WERI-Rb-1 (cell line): Measurements from ENCODE around the gene RGS12.

ENCODE experiments used
- DNase-seq: peaks from one replicate; pipeline ENCODE4 v3.0.0-alpha.2; 2020
- H3K27ac ChIP-seq: fragments of 250-450 bp; sonication (Bioruptor Pico); 2 replicates; pipeline ENCODE4 v1.5.1; 2020; ENCODE audit warnings: mild to moderate bottlenecking, moderate library complexity
- H3K27me3 ChIP-seq: fragments of 250-450 bp; sonication (Bioruptor Pico); 2 replicates; pipeline ENCODE4 v1.5.1; 2021; ENCODE audit warnings: mild to moderate bottlenecking, low read depth, moderate library complexity; ENCODE audit not compliant: insufficient read depth, severe bottlenecking
- H3K36me3 ChIP-seq: fragments of 250-450 bp; sonication (Bioruptor Pico); 2 replicates; pipeline ENCODE4 v1.5.1; 2020; ENCODE audit warnings: mild to moderate bottlenecking, moderate library complexity
- H3K4me3 ChIP-seq: 2 replicates; pipeline ENCODE4 v1.5.1; 2011; ENCODE audit warnings: low read depth, mild to moderate bottlenecking, control low read depth, low read length
- H3K9me3 ChIP-seq: fragments of 250-450 bp; sonication (Bioruptor Pico); 2 replicates; pipeline ENCODE4 v1.5.1; 2021; ENCODE audit warnings: mild to moderate bottlenecking, moderate library complexity; ENCODE audit not compliant: severe bottlenecking
- TF ChIP-seq, protein P1 (sequence below): IDR thresholded peaks from 2 replicates; pipeline ENCODE4 v1.5.1; 2011; ENCODE audit warnings: low read depth, mild to moderate bottlenecking, control low read depth, inconsistent platforms, low read length

RGS12 gene

DNA sequence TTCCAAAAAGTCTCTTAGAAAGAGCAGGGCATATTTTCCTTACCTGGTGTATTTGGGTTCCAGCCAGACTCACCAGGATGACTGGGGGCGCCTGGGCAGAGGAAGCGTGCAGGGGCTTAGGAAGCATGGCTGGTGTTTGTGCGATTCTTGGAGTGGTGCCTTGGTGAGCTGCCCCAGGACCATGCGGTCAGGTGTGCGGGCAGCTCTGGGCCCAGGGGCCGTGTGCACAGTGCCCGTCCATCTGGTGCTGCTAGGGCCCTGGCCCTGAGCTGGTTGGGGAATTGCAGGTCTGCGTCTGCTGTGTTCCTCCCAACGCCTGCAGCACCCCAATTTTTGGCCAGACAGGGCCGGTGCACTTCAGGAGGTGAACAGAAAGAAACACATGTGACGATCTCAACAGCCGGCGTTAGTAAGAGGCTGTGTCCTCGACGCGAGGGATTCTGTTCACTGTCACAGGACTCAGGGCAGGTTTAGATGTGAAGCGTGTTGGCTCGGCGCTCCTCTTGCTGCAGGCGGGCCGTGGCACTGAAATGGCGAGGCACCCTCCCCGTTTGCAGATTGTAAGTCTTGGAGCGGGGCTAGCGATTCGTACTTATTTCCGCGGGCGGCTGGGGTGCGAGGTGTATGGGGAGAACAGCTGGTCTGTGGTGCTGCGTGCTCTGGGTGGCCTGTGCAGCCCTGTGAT lies 15.2 kb downstream of the RGS12 start:
- peaks cover 3% of the 10 kb centered on the region; the same call in 1 of the 2 replicates for H3K36me3 ChIP-seq
- no peak for DNase-seq
- H3K4me3 ChIP-seq: no peak overlapping the region
- H3K27ac ChIP-seq: no peak overlapping the region
- TF ChIP-seq, protein P1, sequence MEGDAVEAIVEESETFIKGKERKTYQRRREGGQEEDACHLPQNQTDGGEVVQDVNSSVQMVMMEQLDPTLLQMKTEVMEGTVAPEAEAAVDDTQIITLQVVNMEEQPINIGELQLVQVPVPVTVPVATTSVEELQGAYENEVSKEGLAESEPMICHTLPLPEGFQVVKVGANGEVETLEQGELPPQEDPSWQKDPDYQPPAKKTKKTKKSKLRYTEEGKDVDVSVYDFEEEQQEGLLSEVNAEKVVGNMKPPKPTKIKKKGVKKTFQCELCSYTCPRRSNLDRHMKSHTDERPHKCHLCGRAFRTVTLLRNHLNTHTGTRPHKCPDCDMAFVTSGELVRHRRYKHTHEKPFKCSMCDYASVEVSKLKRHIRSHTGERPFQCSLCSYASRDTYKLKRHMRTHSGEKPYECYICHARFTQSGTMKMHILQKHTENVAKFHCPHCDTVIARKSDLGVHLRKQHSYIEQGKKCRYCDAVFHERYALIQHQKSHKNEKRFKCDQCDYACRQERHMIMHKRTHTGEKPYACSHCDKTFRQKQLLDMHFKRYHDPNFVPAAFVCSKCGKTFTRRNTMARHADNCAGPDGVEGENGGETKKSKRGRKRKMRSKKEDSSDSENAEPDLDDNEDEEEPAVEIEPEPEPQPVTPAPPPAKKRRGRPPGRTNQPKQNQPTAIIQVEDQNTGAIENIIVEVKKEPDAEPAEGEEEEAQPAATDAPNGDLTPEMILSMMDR: no peak
- H3K27me3 ChIP-seq: no peaks in the 10 kb centered on the region
- H3K9me3 ChIP-seq: no peaks in the 10 kb centered on the region

DNA sequence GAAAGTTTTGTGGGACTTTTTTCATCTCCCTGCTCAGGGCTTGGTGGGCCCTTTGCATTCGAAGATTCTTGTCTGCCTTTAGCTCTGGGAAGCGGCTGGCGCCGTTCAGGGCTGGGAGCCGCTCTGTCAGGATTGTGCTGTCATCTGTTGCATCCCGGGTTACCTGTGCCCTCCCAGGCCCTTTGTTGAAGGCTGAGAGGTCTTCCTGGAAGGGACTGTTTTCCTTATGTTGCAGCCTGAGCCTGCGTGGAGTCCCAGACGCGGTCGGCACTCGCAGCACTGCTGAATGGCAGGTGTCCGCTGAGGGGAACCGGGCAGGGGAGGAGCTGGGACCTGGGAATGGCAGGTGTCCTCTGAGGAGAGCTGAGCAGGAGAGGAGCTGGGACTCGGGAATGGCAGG lies 15.9 kb downstream of the RGS12 start:
- Histone ChIP-seq H3K27me3 (no peaks in the 10 kb centered on the region), H3K36me3 (peaks cover 3% of the 10 kb centered on the region; the same call in 1 of the 2 replicates), H3K27ac (no peak overlapping the region), H3K4me3 (no peak overlapping the region), H3K9me3 (no peaks in the 10 kb centered on the region)
- DNase-seq: no peak
- TF ChIP-seq, protein P1: no peak

DNA sequence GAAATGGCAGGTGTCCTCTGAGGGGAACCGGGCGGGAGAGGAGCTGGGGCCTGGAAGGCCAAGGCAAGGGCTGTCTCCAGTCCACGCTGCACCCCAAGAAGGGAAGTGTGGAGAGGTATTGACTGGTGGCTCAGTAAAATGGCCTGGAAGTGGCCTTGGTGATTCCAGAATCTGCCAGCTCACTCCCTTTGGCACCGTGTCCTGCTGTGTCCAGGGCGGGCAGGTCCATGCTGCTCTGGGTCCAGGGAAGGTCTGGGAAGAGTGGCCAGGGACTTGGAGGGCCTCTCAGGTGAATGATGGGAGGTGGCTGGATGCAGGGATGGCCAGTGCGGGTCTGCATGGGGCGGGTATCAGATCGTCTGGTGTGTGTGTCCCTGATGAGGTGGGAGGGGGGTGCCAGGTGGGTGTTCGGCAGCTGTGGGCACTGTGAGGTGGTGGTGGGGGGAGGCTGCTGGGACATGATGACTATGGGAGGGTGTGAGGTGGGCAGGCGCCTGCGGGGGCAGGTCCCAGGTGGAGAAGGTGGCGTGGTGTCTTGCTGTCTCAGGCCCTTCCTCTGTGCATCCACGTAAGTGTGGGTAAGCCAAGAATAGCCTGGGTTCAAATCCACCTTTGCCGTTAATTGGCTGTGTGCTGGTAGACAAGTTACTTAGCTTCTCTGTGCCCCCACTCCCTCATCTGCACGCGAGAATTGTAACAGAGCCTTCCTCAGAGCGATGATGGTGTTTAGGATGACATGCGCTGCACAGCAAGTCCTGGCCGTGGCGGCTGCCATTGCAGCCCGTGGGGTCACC lies 17.7 kb downstream of the RGS12 start:
- no peak for DNase-seq
- Histone ChIP-seq H3K27me3 (no peaks in the 10 kb centered on the region), H3K9me3 (no peaks in the 10 kb centered on the region), H3K27ac (no peak overlapping the region), H3K4me3 (no peak overlapping the region), H3K36me3 (peaks cover 9% of the 10 kb centered on the region)
- TF ChIP-seq, protein P1: no peak

DNA sequence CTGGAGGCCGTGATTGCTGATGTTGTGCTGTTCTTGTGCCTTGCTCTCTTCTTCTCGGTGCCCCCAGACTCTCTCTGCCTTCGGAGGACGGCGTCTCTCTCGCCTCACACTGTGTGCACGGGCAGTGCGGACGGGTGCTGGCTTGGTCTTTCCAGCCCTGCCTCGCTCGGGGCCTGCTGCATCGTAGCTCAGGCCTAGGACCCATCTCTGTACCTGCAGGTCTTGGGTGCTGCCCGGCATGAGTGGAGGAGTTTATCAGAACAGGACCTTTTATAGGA lies 18.2 kb downstream of the RGS12 start:
- H3K4me3 ChIP-seq: no peak overlapping the region
- H3K9me3 ChIP-seq: no peaks in the 10 kb centered on the region
- no peaks in the 10 kb centered on the region for H3K27me3 ChIP-seq
- no peak for DNase-seq
- no peak overlapping the region for H3K27ac ChIP-seq
- TF ChIP-seq, protein P1: no peak
- peaks cover 13% of the 10 kb centered on the region for H3K36me3 ChIP-seq

DNA sequence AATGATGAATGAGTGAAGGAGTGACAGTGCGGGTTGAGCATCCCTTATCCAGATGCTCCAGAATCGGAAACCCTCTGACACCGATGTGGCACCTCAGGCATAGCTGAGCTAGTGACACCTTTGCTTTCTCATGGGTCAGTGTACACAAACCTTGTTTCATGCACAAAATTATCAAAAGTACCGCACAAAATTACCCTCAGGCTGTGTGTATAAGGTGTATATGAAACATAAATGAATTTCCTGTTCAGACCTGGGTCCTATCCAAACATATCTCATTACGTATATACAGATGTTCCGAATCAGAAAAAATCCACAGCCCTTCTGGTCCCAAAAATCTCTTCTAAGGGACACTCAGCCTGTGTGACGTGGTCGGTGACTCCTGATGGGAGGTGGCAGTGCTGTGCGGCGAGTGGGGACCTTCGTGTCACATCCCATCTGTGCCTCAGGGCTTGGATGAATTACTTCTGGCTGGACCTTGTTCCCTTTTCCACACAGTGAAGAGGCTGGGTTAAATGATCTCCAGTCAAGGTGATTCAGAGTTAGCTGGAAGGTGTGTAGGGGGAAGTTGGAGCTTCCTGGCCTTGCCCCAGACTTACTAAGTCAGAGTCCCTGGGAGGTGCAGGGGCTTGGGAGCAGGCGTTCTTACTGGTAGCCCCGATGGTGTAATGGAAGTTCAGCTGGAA lies 18.8 kb downstream of the RGS12 start:
- peaks cover 16% of the 10 kb centered on the region for H3K36me3 ChIP-seq
- TF ChIP-seq, protein P1: no peak
- DNase-seq: no peak
- no peak overlapping the region for H3K4me3 ChIP-seq
- H3K27me3 ChIP-seq: no peaks in the 10 kb centered on the region
- no peaks in the 10 kb centered on the region for H3K9me3 ChIP-seq
- no peak overlapping the region for H3K27ac ChIP-seq
